Right ventricle myocardium superior (tissue), 1 donor: ENCODE measurements around the gene ARRB2. TPM values are rescaled to one million over a fixed set of nuclear protein-coding genes. Genes with fewer than 3 reads are reported as not detected.
"Not testable (repeated sequence)": the region's sequence is repeated elsewhere in the genome, so short reads cannot be mapped to it uniquely, and the experiment has no call there.

Experiments used
- ATAC-seq: fragments of 200-7000 bp; cut with Tn5 transposase; one replicate; pipeline ENCODE4 v1.9.1; 2020; ENCODE audit warnings: mild to moderate bottlenecking; ENCODE audit not compliant: poor library complexity
- DNase-seq: peaks from one replicate; pipeline ENCODE4 v3.0.0-alpha.2; 2020
- intact Hi-C: fragments of 100-400 bp; cut with DNase I; formaldehyde crosslinking; loops from one replicate; pipeline ENCODE4 v1.11.2; 2022
- total RNA-seq: library from RNA; stranded (reverse); fragmentation: NEBNext Ultra II Directional; extraction: Animal tissue kit (Norgen Biotek cat#: 25700); gene quantifications from one replicate; pipeline ENCODE4 v1.2.1, GENCODE V29; 2021
- donor health status: DM: no; HTN: yes; CAD: no; lungs with severe emphysema.

Gene ARRB2
- total RNA-seq, 1 donor from 2014 or later = 23.4 TPM

DNA sequence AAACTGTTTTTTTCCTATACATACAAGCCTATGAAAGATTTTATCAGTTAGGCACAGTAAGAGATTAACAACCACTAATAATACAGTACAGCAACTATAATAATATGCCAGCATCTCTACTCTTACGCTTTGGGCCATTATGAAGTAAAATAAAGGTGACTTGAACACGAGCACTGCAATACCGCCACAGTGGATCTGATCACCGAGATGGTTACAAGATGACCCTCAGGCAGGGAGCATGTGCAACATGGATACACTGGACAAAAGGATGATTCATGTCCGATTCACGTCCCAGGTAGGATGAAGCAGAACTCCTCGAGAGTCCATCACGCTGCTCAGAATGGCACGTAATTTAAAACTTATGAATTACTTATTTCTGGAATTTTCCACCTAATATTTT, 17.0 kb upstream of the ARRB2 start:
- no peak for DNase-seq
- intact Hi-C loops = no loop called here

GRCh38 chr17:4696437-4696805, 14.0 kb upstream of the ARRB2 start:
- intact Hi-C loops = no loop called here
- ATAC-seq (no peak), DNase-seq (no peak)

More for the DNA sequence above, 17.0 kb upstream of the ARRB2 start:
- ATAC-seq = no peak

DNA sequence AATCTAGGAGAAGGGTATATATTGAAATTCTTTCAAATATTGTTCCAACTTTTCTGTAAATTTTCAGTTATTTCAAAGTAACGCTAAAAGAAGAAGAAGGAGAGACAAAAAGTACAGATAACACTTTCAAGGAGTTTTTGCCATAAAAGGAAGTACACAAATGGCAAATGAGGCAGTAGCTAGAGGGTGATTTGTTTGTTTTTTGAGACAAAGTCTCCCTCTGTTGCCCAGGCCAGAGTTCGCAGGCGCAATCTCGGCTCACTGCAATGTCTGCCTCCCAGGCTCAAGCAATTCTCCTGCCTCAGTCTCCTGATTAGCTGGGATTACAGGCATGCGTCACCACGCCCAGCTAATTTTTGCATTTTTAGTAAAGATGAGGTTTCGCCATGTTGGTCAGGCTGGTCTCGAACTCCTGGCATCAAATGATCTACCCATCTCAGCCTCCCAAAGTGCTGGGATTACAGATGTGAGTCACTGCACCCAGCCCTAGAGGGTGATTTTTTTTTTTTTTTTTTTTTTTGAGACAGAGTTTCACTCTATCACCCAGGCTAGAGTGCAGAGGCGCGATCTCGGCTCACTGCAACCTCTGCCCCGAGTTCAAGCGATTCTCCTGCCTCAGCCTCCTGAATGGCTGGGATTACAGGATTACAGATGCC, 10.9 kb upstream of the ARRB2 start:
- ATAC-seq, intact Hi-C loops, DNase-seq: not testable (repeated sequence)

- DNase-seq (no peak), ATAC-seq (no peak)
- intact Hi-C loops = no loop called here
Observed at GRCh38 chr17:4701116-4701515, 9.3 kb upstream of the ARRB2 start.

GRCh38 chr17:4703330-4703691, 7.1 kb upstream of the ARRB2 start:
- intact Hi-C loops = no loop called here
- ATAC-seq = no peak
- no peak for DNase-seq

- ATAC-seq, intact Hi-C loops, DNase-seq: not testable (repeated sequence)
Observed at GRCh38 chr17:4704574-4704907, 5.9 kb upstream of the ARRB2 start.

- intact Hi-C loops = no loop called here
Observed at GRCh38 chr17:4704991-4705390, 5.4 kb upstream of the ARRB2 start.

DNA sequence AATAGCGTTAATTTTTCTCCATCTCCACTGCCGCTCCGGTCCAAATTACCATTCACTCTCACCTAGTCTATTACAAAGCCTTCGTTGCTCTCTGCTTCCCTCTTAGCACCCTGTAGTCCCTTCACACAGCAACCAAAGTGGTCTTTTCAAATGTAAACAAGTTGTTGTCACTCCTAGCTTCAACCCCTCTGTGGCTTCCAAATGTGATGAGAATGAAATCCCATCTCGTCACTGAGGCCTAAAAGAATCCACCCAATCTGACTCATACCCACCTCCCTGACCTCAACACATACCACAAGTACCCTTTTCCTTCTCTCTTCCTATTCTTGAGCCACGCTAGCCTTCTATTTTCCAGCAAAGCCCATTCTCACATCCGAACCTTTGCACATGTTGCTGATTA, 4.3 kb upstream of the ARRB2 start:
- intact Hi-C loops = no loop called here
- ATAC-seq = no peak
- DNase-seq = no peak

More at GRCh38 chr17:4704991-4705390, 5.4 kb upstream of the ARRB2 start:
- ATAC-seq (no peak), DNase-seq (no peak)

DNA sequence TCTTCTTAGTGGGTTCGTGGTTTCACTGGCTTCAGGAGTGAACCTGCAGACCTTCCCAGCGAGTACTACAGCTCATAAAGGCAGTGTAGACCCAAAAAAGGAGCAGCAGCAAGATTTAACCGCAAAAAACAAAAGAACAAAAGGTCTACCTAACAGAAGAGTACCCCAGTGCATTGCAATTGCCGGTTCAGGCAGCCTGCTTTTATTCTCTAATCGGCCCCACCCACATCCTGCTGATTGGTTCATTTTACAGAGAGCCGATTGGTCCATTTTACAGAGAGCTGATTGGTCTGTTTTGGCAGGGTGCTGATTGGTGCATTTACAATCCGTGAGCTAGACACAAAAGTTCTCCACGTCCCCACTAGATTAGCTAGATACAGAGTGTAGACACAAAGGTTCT, 2.0 kb upstream of the ARRB2 start:
- DNase-seq (no peak), ATAC-seq (no peak)
- intact Hi-C loops = no loop called here

- no peak for DNase-seq
- ATAC-seq = peak; percentile 5
- intact Hi-C loops = no loop called here
Observed at GRCh38 chr17:4710693-4711634, 532 bp downstream of the ARRB2 start.

- peak; percentile 5 for ATAC-seq
- intact Hi-C loops = no loop called here
- DNase-seq = no peak
Observed at GRCh38 chr17:4711661-4712181, 1.3 kb downstream of the ARRB2 start.

DNA sequence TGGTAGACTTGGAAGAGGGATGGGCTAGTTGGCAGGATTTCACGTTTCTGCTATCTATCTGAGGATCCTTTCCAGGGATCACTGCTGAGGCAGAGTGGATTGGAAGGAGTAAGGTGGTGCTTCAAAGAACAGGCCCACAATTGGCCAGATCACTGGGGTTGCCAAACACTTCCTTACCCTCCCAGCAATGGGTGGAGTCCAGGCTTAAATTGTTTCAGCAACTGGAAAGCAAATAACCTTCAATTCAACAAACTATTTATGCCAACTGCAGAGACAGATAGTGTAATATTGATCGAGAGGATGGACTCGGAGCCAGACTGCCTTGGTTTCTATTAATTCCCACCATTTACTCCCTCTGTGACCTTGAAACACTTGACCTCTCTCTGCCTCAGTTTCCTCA, 2.1 kb downstream of the ARRB2 start:
- intact Hi-C loops = no loop called here
- no peak for ATAC-seq
- DNase-seq = no peak

GRCh38 chr17:4714340-4715062, 4.1 kb downstream of the ARRB2 start:
- DNase-seq, intact Hi-C loops, ATAC-seq: not testable (repeated sequence)

DNA sequence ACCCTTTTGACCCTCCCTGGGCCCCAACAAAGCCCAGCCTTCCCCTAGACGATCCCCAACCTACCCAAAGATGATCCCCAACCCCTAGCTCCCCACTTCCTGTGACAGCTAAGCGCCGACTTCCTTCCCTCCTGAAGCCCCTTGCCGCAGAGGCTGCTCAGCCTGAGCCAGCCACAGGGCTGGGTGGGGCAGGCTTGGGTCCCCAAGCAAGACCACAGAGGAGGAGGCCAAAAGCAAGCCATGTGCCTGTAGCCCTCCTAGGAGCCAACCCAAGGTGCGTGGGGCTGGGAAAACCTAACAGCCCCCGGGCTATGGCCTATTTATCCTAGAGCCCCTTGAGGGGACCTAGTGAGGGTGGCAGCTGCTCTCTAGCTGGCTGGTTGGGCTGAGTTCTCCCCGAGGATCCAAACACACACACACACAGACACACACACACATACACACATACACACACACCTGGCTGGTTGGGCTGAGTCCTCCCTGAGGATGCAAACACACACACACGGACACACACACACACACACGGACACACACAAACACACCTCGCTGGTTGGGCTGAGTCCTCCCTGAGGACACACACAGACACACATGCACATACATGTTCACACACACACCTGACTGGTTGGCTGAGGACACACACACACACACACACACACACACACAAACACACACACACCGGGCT, 4.8 kb downstream of the ARRB2 start:
- intact Hi-C loops = no loop called here
- no peak for DNase-seq
- no peak for ATAC-seq

DNA sequence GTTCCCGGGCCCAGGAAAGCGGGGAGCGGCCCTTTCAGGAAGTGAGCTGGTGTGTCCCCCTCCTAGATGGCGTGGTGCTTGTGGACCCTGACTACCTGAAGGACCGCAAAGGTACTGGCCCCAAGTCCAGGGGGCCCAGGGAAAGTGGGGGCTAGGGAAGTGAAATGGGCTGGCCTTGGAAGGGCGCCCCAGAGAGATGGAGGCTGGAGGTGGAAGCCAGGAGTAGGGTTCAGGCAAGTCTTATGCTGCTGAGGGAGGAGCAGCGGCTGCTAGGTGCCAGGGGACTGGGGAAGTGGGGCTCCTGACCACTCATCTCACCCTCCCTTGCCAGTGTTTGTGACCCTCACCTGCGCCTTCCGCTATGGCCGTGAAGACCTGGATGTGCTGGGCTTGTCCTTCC, 5.6 kb downstream of the ARRB2 start:
- intact Hi-C loops = no loop called here
- no peak for ATAC-seq
- no peak for DNase-seq

GRCh38 chr17:4717791-4718190, 7.4 kb downstream of the ARRB2 start:
- intact Hi-C loops = no loop called here
- ATAC-seq (no peak), DNase-seq (no peak)

DNA sequence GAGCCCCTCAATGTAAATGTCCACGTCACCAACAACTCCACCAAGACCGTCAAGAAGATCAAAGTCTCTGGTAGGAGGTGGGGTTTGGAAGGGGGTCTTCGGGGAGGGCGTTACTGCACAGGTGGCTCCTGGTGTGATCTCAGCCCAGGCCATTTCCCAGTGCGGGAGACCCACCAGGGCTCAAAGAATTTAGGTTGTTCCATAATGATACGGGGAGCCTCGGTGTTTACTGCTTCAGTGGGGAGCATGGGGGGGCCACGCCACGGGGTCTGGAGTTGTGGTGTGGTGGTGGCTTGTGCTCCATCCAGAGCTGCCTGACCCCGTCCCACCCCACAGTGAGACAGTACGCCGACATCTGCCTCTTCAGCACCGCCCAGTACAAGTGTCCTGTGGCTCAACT, 7.8 kb downstream of the ARRB2 start:
- ATAC-seq = no peak
- no peak for DNase-seq
- intact Hi-C loops = no loop called here

- no peak for DNase-seq
- ATAC-seq = no peak
- intact Hi-C loops = no loop called here
Observed at GRCh38 chr17:4719146-4719545, 8.7 kb downstream of the ARRB2 start.

GRCh38 chr17:4719684-4720221, 9.3 kb downstream of the ARRB2 start:
- no peak for DNase-seq
- ATAC-seq = peak; percentile 32
- intact Hi-C loops = no loop called here
